GM19025 (cell line): ENCODE data around the gene BRCC3.
"Not testable (repeated sequence)": the region's sequence is repeated elsewhere in the genome, so short reads cannot be mapped to it uniquely, and the experiment has no call there.

Source experiments
- ATAC-seq: cut with Tn5 transposase; IDR thresholded peaks from one replicate; pipeline ENCODE4 v1.9.1; 2021; ENCODE audit warnings: mild to moderate bottlenecking, low read depth, moderate library complexity; ENCODE audit not compliant: unreplicated experiment

The BRCC3 gene

DNA sequence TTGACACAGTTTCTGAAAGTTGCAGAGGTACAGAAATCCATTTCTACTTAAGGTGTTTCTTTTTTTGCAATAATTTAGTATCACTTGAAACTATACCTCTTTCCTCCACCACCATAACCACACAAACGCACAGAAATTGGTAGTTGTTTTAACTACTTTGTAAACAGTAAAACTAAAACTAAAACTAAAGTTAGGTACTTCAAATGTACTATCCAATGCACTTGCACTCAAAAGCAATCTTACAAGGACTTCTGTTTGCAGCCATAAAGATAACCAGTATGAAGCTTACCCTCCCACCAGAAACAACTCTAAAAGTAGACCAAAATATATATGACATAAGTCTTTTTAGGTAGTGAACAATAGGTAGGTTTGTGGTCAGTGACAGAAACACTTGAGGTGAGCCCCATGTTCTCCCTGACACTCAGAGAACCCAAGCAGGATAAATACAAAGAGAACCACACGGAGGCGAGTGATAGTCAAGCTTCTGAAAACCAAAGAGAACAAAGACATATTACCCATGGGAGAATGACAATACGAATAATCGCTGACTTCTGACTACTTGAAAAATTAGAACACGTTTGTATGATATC lies 72.7 kb downstream of the BRCC3 start:
- no peak for ATAC-seq

DNA sequence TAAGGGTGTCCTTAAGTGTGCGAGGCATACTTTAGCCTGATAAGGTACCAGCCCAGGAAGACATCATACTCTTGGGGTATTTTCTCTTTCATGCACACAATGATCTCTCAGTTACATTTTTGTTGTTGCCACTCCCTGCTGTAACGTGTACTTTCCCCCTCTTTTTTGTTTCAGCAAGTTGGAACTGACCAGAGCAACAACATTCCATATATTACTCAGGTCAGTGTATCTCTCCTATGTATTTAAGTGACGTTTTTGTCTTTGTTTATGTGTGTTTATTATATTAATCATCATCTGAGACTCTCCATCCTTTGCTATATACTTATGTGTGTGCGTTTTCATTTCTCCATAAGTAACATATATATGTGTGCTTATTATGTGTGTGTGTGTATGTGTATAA lies 73.6 kb downstream of the BRCC3 start:
- no peak for ATAC-seq

DNA sequence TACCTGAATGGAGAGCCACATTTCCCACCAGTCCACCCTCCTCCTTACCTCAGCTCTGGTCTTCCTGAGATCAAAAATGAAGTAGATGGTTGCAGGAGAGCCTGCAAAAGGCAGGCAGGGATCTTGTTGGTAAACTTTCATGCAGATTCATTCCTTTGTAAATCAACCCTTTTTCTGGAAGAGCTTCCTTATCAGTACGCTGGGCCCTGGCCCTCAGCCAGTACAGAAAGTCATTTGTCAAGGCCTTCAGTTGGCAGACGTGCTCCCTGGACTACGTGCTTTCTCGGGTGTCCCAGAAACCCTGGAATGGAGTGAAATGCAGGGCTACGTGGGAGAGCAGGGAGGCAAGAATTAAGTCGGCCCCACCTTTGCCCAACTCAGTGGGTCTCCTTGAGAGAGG lies 76.3 kb downstream of the BRCC3 start:
- ATAC-seq, result not testable (repeated sequence)

DNA sequence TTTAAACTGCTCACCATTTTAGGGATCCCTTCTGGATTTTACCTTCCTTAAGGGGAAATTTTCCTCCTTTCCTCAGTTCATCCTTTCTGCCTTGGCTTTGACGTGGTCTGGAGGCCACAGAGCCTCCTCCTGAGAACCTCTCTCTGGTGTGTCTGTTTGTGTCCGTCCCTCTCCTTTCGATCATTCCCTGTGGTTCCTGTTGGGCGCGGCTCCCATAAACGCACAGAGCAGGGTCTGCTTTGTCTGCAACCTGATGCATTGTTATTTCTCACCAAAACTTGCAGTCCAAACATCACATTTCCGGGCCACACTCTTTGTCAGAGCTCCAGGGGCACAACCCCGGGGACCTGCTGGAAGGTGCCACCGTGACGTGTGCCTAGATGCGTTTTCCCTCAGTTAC lies 76.9 kb downstream of the BRCC3 start:
- ATAC-seq, result not testable (repeated sequence)

DNA sequence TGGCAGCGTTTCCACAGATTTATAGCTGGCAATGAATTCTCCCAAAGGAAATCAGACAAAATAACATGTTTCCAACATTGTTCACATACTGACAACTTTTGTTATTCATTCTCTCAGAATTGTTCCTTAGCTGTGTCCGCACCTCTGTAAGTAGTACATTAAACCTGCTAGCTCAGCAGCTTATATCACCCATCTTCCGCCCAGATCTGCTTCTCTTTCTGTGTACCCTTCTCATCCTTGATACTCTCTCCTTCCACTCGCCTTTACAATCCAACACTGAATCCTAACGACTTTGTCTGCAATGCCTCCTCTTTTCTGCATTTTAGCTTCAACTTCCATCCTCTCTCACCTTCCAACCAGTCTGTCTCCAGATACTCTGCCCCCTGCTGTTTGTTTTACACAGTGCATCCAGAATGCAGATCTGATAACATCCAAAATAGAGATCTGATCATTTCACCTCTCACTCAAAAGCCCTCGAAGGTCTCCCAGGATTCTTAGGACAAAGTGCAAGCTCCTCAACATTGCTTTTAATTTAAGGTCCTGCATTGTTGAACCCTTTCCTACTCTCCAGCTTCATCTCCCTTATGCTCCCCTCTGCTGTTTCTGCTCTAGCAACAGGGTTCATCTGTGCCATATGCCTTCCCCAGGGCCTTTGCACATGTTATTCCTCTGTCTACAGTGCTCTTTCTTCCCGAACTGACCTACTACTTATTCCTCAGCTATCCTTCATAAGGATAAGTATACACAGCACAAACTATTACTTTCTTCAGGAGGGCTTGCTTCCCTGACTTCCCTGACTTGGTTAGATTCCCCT lies 77.6 kb downstream of the BRCC3 start:
- ATAC-seq, result no peak

DNA sequence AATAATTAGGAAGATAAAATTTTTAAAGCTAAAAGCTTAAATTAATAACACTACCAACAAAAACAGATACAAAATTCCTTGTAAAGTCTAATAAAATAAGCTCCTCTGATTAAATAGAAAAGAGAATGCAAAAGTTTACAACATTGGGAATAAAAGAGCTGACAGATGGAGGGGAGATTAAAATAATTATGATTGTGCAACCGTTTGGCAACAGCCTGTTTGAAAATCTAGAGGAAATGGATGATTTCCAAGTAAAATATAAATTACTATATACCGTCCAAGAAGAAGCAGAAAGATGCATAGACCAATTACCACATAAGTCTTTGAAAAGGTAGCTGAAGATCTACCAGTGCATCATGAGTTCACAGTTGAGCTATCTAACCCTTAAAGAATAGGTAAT lies 98.6 kb downstream of the BRCC3 start:
- no peak for ATAC-seq
